HCT116 (cell line): ENCODE measurements around the gene CREBBP.
A peak's percentile ranks its signal among the peaks of the same experiment; 100 is the strongest.

Source experiments
- EZH2 ChIP-seq: fragments of 200-600 bp; sonication (generic); IDR thresholded peaks from 2 replicates; pipeline ENCODE4 v1.6.1; 2017; ENCODE audit warnings: antibody characterized with exemption, mixed run types
- EZH2phosphoT487 ChIP-seq: fragments of 200-600 bp; IDR thresholded peaks from 2 replicates; pipeline ENCODE4 v1.6.1; 2018; ENCODE audit warnings: antibody characterized with exemption, borderline replicate concordance
- POLR2A ChIP-seq: IDR thresholded peaks from 2 replicates; pipeline ENCODE4 v1.7.0; 2011; ENCODE audit warnings: borderline replicate concordance; ENCODE audit not compliant: insufficient read depth, insufficient read length; ENCODE audit errors: extremely low read depth
- POLR2AphosphoS5 ChIP-seq: IDR thresholded peaks from 2 replicates; pipeline ENCODE4 v1.6.1; 2011; ENCODE audit warnings: mild to moderate bottlenecking, low read depth, low read length, moderate library complexity
- RAD21 ChIP-seq: IDR thresholded peaks from 2 replicates; pipeline ENCODE4 v1.6.1; 2012; ENCODE audit warnings: low read depth, mild to moderate bottlenecking
- SIN3A ChIP-seq: IDR thresholded peaks from 2 replicates; pipeline ENCODE4 v1.6.1; 2012; ENCODE audit warnings: low read depth
- SP1 ChIP-seq: IDR thresholded peaks from 2 replicates; pipeline ENCODE4 v1.6.1; 2012; ENCODE audit warnings: low read depth
- YY1 ChIP-seq: IDR thresholded peaks from 2 replicates; pipeline ENCODE4 v1.6.1; 2011; ENCODE audit warnings: low read length, low read depth, moderate library complexity, mild to moderate bottlenecking; ENCODE audit not compliant: insufficient replicate concordance; ENCODE audit errors: extremely low read depth
- ZFX ChIP-seq: fragments of 450-650 bp; IDR thresholded peaks from 2 replicates; pipeline ENCODE4 v1.6.1; 2017
- ZNF274 ChIP-seq: fragments of 200-500 bp; sonication (Bioruptor generic); IDR thresholded peaks from 2 replicates; pipeline ENCODE4 v1.6.1; 2014; ENCODE audit warnings: mild to moderate bottlenecking, low read depth, low read length, inconsistent platforms
- TF ChIP-seq, protein P1 (sequence below), 3 experiments: fragments of 200-600 bp in 1 of 3; sonication (generic) in 1 of 3; IDR thresholded peaks in 2 of 3; conservative IDR thresholded peaks in 1 of 3; 2 replicates each; pipeline ENCODE4 v1.5.1; 2012 to 2017; ENCODE audit warnings: low read depth in 2 of 3, low read length in 2 of 3, antibody characterized with exemption in 1 of 3, borderline replicate concordance in 1 of 3, control low read depth in 1 of 3, mild to moderate bottlenecking in 1 of 3, mixed read lengths in 1 of 3, mixed run types in 1 of 3, moderate library complexity in 1 of 3; ENCODE audit not compliant: insufficient read depth in 1 of 3
- TF ChIP-seq, protein P2 (sequence below): IDR thresholded peaks from 2 replicates; pipeline ENCODE4 v1.6.1; 2012

DNA sequence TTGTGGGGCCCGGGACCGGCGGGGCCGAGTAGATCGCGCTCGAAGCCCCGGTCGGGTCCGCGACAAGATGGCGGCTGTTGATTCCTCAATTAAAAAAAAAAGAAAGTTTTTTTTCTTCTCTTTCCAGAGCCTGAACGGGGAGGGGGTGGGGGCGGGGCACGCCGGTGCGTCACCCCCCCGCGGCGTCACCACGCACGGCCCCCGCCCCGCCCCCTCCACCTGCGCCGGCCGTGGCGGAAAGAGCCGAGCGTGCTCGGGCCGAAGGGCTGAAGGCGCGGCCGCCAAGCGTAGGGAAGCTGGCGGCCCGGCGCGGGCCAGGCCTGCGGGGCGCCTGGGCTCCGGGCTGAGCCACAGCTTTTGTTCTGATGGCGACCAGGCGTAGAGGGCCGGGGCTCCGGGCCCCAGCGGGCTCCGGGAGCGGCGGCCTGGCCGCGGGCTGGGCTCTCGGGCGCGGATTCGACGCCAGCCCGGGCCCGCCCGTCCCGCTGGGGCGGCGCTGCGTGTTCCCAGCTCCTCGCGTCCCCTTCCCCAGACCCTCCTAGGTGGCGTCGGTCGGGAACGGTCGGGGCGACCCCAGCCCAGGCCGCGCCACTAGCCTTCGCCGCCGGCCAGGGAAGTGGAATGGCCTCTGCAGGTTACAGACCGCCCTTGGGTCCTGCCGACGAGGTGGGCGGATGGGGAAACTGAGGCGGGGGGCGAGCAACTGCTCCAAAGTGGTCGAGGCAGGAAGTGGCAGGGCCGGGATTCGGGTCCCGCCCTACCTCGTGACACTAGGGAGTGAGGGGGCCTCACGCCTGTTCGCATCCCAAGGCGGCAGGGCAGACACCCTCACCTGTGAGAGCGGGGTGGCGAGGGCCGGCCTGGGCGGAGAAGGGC, at the start of gene CREBBP:
- TF ChIP-seq POLR2A (peak; percentile 68), ZNF274 (no peak), POLR2AphosphoS5 (peak; percentile 92), EZH2 (no peak), RAD21 (no peak), YY1 (peak; percentile 67), SIN3A (no peak), ZFX (peak; percentile 89), SP1 (no peak), EZH2phosphoT487 (no peak)
- TF ChIP-seq, protein P1, sequence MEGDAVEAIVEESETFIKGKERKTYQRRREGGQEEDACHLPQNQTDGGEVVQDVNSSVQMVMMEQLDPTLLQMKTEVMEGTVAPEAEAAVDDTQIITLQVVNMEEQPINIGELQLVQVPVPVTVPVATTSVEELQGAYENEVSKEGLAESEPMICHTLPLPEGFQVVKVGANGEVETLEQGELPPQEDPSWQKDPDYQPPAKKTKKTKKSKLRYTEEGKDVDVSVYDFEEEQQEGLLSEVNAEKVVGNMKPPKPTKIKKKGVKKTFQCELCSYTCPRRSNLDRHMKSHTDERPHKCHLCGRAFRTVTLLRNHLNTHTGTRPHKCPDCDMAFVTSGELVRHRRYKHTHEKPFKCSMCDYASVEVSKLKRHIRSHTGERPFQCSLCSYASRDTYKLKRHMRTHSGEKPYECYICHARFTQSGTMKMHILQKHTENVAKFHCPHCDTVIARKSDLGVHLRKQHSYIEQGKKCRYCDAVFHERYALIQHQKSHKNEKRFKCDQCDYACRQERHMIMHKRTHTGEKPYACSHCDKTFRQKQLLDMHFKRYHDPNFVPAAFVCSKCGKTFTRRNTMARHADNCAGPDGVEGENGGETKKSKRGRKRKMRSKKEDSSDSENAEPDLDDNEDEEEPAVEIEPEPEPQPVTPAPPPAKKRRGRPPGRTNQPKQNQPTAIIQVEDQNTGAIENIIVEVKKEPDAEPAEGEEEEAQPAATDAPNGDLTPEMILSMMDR (IDR thresholded peaks at IDR 0.05 in 2 of 3, conservative IDR thresholded peaks at IDR 0.05 in 1 of 3; ENCODE audit: borderline replicate concordance in 1 of 3, insufficient read depth in 1 of 3, low read depth in 2 of 3, low read length in 2 of 3), result no peak
- TF ChIP-seq, protein P2, sequence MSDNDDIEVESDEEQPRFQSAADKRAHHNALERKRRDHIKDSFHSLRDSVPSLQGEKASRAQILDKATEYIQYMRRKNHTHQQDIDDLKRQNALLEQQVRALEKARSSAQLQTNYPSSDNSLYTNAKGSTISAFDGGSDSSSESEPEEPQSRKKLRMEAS, result no peak
